IPS-NIHi7 (cell line): ENCODE data around the gene CDK14.
"Not testable (repeated sequence)": the region's sequence is repeated elsewhere in the genome, so short reads cannot be mapped to it uniquely, and the experiment has no call there.

Experiments used
- DNase-seq: peaks from one replicate; pipeline ENCODE4 v3.0.0; 2012; ENCODE audit warnings: mixed read lengths; ENCODE audit errors: extremely low spot score

The CDK14 gene

GRCh38 chr7:90789736-90790306, 193.7 kb downstream of the CDK14 start:
- no peak for DNase-seq

GRCh38 chr7:90791596-90791995, 195.5 kb downstream of the CDK14 start:
- no peak for DNase-seq

GRCh38 chr7:90792301-90792700, 196.2 kb downstream of the CDK14 start:
- no peak for DNase-seq

- DNase-seq: not testable (repeated sequence)
Measured at GRCh38 chr7:90794234-90794633, 198.1 kb downstream of the CDK14 start.

GRCh38 chr7:90797596-90797995, 201.5 kb downstream of the CDK14 start:
- DNase-seq: no peak

GRCh38 chr7:90804370-90804769, 208.2 kb downstream of the CDK14 start:
- no peak for DNase-seq

GRCh38 chr7:90815552-90815951, 219.4 kb downstream of the CDK14 start:
- not testable (repeated sequence) for DNase-seq

GRCh38 chr7:90816511-90817142, 220.5 kb downstream of the CDK14 start:
- DNase-seq: peak; percentile 35

GRCh38 chr7:90817151-90817550, 221.0 kb downstream of the CDK14 start:
- no peak for DNase-seq

GRCh38 chr7:90817846-90818245, 221.7 kb downstream of the CDK14 start:
- DNase-seq: peak; percentile 26

GRCh38 chr7:90818341-90818740, 222.2 kb downstream of the CDK14 start:
- no peak for DNase-seq

- no peak for DNase-seq
Measured at GRCh38 chr7:90821961-90822620, 226.0 kb downstream of the CDK14 start.

GRCh38 chr7:90824386-90825307, 228.5 kb downstream of the CDK14 start:
- no peak for DNase-seq

GRCh38 chr7:90825779-90826178, 229.7 kb downstream of the CDK14 start:
- DNase-seq: no peak

- DNase-seq: no peak
Measured at GRCh38 chr7:90828601-90829000, 232.5 kb downstream of the CDK14 start.

GRCh38 chr7:90830308-90830707, 234.2 kb downstream of the CDK14 start:
- no peak for DNase-seq

GRCh38 chr7:90832726-90833125, 236.6 kb downstream of the CDK14 start:
- no peak for DNase-seq

- DNase-seq: no peak
Measured at GRCh38 chr7:90833443-90833842, 237.3 kb downstream of the CDK14 start.

- DNase-seq: no peak
Measured at GRCh38 chr7:90834771-90835170, 238.7 kb downstream of the CDK14 start.

GRCh38 chr7:90835861-90836260, 239.7 kb downstream of the CDK14 start:
- no peak for DNase-seq

- DNase-seq: no peak
Measured at GRCh38 chr7:90836937-90837336, 240.8 kb downstream of the CDK14 start.

GRCh38 chr7:90838799-90839198, 242.7 kb downstream of the CDK14 start:
- DNase-seq: no peak
